ENCODE results near the gene F7. TPM values are rescaled to one million over a fixed set of nuclear protein-coding genes. Genes with fewer than 3 reads are reported as not detected.
"Not testable (repeated sequence)": the region's sequence is repeated elsewhere in the genome, so short reads cannot be mapped to it uniquely, and the experiment has no call there.

Gene F7
- polyA plus RNA-seq, 12 donors: 0.94 to 3.5 (median 1.7) TPM; not detected in 2

DNA sequence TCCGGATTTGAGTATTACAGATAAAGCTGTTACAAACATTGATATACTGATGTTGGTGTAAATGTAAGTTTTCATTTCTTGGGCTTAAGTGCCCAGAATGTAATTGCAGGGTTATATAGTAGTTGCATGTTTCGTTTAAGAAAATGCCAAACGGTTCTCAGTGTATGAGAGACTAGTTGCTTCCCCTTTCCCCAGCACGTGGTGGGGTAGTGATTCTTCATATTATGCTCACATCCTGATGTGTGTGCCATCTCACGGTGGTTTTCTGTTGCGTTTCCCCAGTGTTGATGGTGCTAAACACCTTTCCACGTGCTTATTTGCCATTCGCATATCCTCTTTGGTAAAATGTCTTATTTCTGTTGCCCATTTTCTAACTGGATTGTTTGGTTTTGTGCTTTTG is 34.7 kb upstream of the F7 start:
- DNase-seq: no peak

DNA sequence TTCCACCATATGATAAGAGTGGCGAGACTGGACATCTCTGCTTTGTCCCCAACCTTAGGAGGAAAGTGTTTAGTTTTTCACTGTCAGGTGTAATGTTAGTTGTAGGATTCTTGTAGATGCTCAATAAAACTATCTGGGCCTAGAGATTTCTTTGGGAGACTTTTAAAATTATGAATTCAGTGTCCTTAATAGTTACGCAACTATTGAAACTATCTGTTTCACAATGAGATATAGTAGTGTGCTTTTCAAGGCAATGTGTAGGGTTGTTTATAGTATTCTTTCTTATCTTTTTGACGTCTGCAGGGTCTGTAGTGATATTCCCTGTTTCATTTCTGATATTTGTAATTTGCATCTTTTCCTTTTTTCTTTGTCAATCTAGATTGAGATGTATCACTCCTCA is 33.2 kb upstream of the F7 start:
- DNase-seq: no peak

DNA sequence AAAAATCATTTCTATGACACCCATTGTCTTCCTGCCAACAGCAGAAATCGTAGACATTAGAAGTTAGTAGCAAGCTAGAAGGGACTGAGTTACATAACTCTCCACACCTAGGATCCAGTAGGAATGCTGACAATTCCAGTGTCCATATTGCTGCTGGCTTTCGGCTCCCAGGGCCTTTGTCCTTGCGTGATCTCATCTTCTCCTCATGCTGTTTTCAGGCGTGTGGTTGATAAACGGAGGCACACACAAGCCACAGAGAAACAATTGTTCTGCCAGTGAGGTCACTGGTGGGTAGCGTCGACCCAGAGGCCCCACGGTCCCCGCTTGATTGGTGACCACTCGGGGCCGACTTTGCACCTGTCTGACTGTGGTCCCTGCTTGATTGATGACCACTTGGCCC is 31.6 kb upstream of the F7 start:
- no peak for DNase-seq

DNA sequence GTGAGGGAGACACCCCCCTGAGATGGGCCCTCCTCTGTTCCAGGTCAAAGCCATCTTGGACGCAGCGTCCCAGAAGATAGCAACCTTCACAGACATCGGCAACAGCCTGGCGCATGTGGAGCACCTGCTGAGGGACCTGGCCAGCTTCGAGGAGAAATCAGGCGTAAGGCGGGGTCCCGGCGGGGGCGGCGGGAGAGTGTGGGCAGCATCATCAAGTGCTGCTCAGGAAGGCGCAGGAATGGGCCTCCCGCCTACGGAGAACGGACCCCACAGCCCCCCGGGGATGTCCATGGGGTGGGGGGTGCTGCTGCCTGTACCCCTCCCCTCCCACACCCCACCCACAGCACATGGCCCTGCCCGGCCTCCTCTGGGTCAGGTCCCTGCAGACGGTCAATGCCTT is 31.2 kb upstream of the F7 start:
- DNase-seq: no peak

DNA sequence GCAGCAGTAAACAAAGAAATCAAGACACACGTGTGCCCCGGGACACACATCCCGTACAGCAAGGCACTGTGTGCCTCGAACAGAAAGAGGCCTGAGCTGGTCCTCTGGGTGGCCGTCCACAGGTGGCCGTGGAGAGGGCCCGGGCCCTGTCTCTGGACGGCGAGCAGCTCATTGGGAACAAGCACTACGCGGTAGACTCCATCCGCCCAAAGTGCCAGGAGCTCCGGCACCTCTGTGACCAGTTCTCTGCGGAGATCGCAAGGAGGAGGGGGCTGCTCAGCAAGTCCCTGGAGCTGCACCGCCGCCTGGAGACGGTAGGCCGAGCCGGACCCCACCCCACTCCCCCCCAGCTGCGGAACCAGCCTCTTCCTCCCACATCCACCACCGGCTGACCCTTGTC is 30.7 kb upstream of the F7 start:
- DNase-seq: no peak

DNA sequence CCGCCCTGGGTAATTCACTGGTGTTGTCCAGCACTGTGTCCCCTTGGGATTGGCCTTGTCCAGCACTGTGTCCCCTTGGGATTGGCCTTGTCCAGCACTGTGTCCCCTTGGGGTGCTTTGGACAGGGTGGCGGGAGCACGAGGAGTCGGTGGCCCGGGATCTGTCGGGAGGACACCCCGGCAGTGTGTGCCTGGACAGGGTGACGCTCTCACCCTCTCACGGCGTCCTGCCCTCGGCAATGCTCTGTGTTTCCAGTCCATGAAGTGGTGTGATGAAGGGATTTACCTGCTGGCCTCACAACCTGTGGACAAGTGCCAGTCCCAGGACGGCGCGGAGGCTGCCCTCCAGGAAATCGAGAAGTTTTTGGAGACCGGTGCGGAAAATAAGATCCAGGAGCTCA is 29.9 kb upstream of the F7 start:
- no peak for DNase-seq

DNA sequence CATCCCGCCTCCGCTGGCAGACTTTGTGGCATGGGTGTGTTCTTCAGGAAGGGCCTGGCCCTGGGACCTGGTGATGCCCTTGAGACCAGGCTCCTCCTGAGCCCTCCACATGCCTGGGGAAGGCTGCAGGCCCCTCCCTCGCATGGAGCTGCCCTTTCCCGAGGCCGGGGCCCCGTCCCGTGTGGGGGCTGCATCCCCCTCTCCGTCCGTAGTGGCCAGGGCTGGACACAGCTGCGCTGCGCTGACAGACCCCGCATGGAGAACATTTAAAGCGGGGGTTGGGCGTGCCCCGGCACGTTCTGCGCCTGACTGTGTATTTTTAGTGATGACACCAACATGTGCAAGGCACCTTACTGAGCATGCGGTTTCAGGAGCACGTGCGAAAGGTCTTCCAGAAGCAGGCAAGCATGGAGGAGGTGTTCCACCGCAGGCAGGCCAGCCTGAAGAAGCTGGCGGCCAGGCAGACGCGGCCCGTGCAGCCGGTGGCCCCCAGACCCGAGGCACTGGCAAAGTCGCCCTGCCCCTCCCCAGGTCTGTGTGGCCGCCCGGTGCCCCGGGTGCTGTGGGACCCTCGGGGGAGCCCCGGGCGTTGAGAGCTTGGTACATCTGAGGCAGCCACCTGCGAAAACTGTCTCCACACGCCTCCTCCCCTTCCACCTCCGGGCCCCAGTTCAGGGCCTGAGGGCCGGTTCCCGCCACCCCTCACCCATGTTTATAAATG is 28.8 kb upstream of the F7 start:
- DNase-seq: no peak

DNA sequence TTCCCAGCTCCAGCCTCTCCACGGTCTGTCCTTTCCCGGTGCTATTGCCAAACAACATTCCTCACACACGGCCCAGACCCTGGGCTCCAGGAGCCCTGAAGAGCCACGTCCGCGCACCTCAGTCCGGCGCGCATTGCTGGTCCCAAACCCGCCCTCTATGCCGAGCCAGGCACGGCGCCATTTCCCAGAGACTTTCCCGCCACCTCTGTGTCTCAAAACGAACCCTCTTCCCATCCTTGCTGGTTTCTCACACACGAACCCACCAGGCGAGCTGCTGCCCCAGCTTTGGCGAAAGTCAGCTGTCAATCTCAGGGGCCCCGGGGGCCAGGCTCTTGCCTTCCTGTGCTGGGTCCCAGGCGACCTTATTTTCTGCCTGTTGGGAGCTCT is 28.0 kb upstream of the F7 start:
- DNase-seq: no peak

DNA sequence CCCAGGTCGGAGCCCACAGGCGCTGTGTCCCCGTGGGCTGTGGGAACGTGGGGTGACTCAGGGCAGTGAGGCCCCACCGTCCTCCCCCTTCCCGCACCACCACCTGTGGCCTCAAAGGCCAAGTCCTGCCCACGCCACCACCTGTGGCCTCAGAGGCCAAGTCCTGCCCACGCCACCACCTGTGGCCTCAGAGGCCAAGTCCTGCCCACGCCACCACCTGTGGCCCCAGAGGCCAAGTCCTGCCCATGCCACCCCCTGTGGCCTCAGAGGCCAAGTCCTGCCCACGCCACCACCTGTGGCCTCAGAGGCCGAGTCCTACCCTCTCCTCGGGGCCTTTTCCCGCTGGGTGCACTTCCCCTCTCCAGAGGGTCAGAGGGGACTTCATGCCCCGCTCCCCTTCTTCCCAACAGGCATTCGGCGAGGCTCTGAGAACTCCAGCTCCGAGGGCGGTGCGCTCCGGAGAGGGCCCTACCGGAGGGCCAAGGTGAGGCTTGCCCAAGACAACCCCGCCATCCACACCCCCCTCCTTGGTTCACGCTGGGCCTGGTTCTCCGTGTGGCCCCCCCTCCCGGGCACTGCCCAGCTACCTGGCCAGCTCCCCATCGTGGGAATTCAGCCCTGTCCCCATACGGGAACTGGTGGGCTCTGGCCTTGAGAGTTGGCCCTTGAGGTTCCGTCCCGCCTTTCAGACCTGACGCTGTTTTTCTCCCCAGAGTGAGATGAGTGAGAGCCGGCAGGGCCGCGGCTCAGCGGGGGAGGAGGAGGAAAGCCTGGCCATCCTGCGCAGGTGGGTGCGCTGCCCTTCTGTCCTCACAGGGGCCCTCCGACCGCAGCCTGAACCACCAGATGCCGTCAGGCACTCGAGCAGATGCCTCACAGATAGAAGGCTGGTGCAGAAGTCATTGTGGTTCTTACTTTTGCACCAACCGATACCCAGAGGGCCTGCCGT is 27.4 kb upstream of the F7 start:
- no peak for DNase-seq

DNA sequence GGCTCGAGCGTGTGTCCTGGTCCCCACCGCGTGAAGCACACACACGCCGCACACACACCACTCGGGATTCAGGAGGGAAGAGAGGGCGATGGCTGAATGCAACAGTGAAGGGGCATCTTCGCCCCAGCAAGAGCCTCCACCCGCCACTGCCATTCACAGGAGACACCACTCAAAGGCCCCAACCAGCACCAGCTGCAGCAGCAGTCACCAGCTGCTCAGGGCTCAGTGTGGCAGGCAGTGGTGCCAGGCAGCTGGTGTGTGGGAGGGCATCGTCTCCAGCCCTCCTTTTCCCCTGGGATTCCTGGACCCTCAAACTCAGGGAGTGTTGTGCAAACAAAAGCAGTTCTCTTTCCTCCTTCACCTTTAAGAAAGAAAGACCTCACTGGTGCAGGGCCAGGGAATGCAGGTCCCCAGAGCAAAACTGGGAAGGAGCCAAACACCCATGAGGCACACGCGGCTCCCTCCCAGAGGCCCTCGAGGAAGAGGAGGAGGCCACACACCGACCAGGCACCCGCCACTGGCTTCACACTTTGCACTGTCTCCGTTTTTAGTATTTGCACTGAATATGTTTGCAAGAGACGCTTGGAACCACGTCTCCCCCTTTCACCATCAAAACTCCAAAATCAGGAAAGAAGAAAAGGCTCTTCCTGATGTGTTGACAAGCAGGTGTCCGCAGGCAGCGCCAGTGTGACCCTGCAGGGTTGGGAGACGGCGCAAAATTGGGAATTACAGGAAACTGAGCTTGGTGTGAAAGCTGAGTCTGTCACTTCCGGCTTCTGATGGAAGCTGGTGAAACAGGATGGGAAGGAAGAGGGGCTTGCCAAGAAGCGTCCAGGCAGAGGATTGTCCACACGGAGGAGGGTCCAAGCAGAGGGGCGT is 26.4 kb upstream of the F7 start:
- DNase-seq: no peak

DNA sequence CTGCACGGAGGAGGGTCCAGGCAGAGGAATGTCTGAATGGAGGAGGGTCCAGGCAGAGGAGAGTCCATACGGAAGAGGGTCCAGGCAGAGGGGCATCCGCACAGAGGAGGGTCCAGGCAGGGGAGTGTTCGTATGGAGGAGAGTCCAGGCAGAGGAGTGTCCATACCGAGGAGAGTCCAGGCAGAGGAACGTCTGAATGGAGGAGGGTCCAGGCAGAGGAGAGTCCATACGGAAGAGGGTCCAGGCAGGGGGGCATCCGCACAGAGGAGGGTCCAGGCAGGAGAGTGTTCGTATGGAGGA is 25.9 kb upstream of the F7 start:
- DNase-seq: not testable (repeated sequence)

DNA sequence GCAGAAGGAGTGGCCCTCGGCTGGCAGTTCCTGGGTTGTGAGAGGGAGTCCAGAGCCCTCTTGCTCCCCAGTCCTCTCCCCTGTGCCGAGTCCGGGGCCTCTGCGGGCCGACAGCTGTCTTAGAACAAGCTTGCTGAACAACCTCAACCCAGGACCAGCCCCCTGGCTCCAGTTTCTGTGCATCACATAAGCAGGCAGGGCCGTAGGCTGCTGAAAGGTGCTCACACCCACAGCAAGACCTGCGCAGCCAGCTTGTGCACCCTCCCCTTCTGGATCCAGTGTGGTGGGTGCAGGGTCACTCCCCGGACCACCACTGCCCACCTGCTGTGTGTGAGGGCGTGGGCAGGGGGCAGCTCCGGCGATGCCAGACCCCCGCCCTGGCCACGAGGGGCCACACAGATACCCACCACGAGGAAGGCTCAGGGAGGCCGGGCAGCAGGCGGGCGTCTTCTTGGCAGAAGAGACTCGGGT is 25.2 kb upstream of the F7 start:
- DNase-seq: no peak

DNA sequence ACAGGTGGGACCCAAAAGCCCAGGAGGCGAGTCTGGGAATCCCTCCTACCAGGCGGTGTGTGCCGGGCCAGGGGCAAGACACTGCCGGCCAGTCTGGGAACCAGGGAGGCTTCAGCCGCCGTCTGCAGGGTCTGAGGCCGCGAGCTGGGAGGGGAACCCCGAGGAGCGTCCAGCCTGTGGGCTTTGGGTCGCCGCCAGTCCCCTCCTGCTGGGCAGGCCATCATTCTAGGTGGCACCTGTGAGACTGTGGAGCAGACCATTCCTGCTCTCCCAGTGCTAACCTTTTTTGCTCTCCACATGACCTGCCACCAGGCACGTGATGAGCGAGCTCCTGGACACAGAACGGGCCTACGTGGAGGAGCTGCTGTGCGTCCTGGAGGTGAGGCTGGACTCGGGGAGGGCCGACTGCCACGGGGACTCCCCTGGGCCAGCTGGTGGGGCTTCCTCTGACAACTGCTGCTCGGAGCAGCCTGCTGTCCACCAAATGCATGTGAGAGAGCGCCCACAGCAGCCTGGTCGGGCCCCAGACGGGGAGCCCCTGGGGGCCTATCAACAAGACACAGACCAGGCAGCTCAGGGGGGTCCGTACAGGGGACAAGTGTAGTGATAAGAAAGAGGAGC is 24.6 kb upstream of the F7 start:
- DNase-seq: no peak

DNA sequence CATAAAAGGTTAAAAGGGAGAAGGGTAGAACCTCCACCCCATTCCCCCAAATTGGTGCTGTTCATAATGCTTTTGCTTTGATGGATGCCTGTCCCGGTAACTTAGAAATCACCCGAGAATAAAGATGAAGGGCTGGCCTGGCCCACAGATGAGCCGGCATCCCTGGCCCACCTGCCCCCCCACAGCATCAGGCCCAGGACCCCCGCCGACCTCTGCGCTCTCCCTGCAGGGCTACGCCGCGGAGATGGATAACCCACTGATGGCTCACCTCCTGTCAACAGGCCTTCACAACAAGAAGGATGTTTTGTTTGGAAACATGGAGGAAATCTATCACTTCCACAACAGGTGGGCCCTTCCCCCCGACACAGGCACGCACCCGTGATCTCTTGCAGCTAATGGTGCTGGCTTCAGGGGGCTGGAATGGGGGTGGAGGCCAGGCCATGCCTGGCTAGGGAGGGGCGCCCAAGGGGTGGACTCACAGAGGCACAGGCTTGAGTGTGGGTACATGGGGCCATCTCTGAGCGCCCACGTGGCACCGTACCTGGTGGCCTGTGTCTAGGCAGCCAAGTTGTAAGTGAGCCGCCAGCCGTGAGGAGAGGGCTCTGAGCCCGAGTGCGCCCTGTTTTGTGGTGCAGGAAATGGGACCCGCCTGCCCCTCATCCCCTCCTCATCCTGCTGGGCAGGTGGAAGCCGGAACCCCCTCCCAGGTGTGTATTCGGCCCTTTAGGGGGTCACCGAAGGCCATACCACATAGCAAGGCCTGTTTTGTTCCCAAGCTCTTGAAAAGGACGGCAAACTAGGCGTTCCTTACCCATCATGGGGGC is 23.2 kb upstream of the F7 start:
- no peak for DNase-seq

DNA sequence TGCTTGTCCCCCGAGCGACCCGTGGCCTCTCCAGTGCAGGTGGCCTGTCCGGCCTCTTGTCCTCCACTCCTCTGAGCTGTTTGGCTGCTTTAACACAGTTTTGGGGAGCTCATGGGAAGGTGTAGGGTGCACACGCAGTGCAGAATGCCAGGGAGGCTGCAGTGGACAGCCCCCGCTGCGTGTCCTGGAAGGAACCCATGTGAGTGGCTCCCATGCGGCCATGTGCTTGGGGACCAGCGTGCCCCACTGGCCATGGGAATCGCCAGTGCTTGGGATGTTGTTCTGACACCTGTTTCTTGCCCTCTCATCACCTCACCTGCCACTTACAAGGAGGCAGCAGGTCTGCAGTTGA is 22.6 kb upstream of the F7 start:
- DNase-seq: no peak

DNA sequence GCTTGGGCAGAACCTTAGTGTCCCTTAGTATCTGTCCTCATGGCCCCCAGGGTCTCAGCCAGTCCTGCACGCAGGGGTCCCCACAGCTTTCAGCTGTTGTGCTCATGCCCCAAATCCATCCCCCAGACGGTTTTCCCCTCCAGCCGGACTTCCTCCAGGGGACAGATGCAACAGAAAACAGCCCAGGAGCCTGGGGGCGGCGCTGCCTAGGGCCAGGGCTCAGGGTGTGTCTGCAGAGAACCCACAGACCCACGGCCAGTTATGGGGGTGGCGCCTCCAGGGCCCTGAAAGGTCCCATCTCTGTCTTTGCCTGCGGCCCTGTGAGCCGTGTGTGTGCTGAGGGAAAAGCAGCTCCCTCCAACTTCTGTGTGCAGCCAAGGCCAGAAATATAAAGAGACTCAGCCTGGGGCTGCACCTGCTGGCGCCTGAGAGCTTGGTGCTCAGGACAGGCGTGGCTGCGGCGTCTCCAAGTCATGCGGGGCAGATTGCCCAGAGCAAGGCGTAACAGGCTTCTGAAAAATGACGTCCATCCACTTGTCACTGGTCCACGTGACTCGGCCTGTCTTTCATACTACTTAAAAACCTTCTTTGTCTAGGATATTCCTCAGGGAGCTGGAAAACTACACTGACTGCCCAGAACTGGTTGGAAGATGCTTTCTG is 22.1 kb upstream of the F7 start:
- peak; percentile 84 for DNase-seq

DNA sequence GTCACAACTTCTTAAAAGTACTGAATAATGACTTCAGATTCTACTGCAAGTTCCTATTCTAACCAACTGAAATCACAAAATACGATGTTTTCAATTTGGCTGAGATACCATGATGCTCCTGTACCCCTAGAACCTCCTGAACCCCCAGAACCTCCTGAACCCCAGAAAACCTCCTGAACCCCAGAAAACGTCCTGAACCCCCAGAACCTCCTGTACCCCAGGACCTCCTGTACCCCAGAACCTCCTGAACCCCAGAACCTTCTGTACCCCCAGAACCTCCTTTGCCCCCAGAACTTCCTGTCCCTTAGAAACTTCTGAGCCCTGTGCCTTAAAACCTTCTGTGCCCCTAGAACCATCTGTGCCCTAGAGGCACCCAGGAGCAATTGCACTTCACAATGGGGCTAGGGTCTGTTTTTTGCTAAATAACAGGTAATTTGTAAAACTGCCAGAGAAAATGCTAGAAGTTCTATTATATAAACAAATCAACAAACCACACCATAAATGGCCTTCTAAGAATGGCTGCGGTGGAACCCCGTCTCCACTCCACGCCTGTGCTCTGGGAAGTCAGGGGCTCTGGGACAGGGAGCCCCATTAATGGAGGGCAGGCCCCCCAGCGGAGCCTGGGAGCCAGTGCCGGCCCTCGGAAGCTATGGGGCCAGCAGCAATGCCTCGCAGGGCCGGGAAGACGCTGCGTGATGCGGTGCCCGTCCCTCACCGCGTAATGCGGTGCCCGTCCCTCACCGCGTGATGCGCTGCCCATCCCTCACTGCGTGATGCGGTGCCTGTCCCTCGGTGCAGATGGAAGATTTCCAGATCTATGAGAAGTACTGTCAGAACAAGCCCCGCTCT is 21.3 kb upstream of the F7 start:
- no peak for DNase-seq

DNA sequence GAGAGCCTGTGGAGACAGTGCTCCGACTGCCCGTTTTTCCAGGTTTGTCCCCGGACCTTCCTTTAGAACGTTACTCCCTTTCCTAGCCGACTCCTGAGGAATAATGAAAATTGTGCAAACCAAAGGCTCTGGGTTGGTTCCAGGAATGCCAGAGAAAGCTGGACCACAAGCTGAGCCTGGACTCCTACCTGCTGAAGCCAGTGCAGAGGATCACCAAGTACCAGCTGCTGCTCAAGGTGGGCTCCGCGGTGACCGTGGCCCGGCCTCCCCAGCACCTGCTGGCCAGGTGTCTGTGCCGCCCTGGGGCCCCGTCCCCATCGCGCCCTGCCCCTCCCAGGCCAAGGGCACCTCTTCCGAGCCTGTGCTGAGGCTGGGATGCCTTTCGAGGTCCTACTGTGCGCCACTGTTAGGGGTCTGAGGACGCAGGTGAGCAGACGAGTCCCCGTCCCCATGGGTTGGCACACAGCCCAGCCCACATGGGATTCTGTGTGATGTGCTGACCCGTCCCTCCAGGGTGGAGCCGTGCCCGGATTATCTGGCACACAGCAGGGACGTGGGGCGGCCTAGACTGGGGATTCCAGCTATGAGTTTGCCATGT is 20.5 kb upstream of the F7 start:
- no peak for DNase-seq
